Osteocyte (in vitro differentiated cells): ENCODE data around the gene ASIC4. TPM values are rescaled to one million over a fixed set of nuclear protein-coding genes. Genes with fewer than 3 reads are reported as not detected.

Experiments
- DNase-seq: peaks from one replicate; pipeline ENCODE4 v3.0.0; 2021; ENCODE audit warnings: mixed read lengths; ENCODE audit not compliant: unreplicated experiment; ENCODE audit errors: extremely low spot score
- H3K27ac Mint-ChIP-seq: one replicate; pipeline ENCODE4 v1.8.0; 2021; ENCODE audit warnings: mild to moderate bottlenecking, mixed read lengths; ENCODE audit not compliant: unreplicated experiment
- H3K27me3 Mint-ChIP-seq: one replicate; pipeline ENCODE4 v1.8.0; 2021; ENCODE audit warnings: mixed read lengths; ENCODE audit not compliant: unreplicated experiment
- H3K36me3 Mint-ChIP-seq: one replicate; pipeline ENCODE4 v1.8.0; 2021; ENCODE audit warnings: mixed read lengths; ENCODE audit not compliant: unreplicated experiment
- H3K4me1 Mint-ChIP-seq: one replicate; pipeline ENCODE4 v1.8.0; 2021; ENCODE audit warnings: mixed read lengths; ENCODE audit not compliant: unreplicated experiment
- H3K4me3 Mint-ChIP-seq: one replicate; pipeline ENCODE4 v1.8.0; 2021; ENCODE audit warnings: mild to moderate bottlenecking, moderate library complexity, mixed read lengths; ENCODE audit not compliant: unreplicated experiment
- H3K9me3 Mint-ChIP-seq: one replicate; pipeline ENCODE4 v1.8.0; 2021; ENCODE audit warnings: mixed read lengths; ENCODE audit not compliant: unreplicated experiment
- microRNA-seq: library from miRNA; unstranded; fragments of <30 nt; microRNA quantifications from one replicate; pipeline ENCODE4 v1.1.0, GENCODE V29; 2020; ENCODE audit not compliant: unreplicated experiment
- total RNA-seq: library from RNA; stranded (reverse); gene quantifications from 2 replicates; pipeline ENCODE4 v1.2.1, GENCODE V29; 2021
- TF ChIP-seq, protein P1 (sequence below): fragments of 200-600 bp; sonication (generic); IDR thresholded peaks from 2 replicates; pipeline ENCODE4 v1.5.0; 2021; ENCODE audit warnings: antibody characterized with exemption, mild to moderate bottlenecking, moderate library complexity

ASIC4 gene
- total RNA-seq, 1 donor from 2014 or later = 0.11 TPM

GRCh38 chr2:219578811-219579613 lies 64.7 kb downstream of the ASIC4 start:
- no peak overlapping the region for H3K27ac Mint-ChIP-seq

GRCh38 chr2:219581346-219581745 lies 67.1 kb downstream of the ASIC4 start:
- Mint-ChIP-seq H3K27me3 (peaks cover 8% of the 10 kb centered on the region), H3K9me3 (no peaks in the 10 kb centered on the region), H3K4me1 (peaks cover 12% of the 10 kb centered on the region), H3K27ac (no peak overlapping the region), H3K36me3 (no peaks in the 10 kb centered on the region), H3K4me3 (no peak overlapping the region)
- no peak for DNase-seq
- TF ChIP-seq, protein P1, sequence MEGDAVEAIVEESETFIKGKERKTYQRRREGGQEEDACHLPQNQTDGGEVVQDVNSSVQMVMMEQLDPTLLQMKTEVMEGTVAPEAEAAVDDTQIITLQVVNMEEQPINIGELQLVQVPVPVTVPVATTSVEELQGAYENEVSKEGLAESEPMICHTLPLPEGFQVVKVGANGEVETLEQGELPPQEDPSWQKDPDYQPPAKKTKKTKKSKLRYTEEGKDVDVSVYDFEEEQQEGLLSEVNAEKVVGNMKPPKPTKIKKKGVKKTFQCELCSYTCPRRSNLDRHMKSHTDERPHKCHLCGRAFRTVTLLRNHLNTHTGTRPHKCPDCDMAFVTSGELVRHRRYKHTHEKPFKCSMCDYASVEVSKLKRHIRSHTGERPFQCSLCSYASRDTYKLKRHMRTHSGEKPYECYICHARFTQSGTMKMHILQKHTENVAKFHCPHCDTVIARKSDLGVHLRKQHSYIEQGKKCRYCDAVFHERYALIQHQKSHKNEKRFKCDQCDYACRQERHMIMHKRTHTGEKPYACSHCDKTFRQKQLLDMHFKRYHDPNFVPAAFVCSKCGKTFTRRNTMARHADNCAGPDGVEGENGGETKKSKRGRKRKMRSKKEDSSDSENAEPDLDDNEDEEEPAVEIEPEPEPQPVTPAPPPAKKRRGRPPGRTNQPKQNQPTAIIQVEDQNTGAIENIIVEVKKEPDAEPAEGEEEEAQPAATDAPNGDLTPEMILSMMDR = no peak

More at GRCh38 chr2:219578811-219579613, 64.7 kb downstream of the ASIC4 start:
- Mint-ChIP-seq H3K9me3 (no peaks in the 10 kb centered on the region), H3K36me3 (no peaks in the 10 kb centered on the region), H3K4me1 (peaks cover 12% of the 10 kb centered on the region), H3K27me3 (peaks cover 6% of the 10 kb centered on the region), H3K4me3 (no peak overlapping the region)
- TF ChIP-seq, protein P1 = no peak
- DNase-seq = no peak

Small RNA genes lying within 50 kb of the gene (microRNA-seq; reads per million reads assigned to microRNA genes)
- not detected for gene MIR3132

Other genes starting within 250 kb of the ASIC4 start
- gene DNAJB2, start 235.1 kb upstream of the ASIC4 start, total RNA-seq = 38.6 and 43.3 TPM in 2 replicates
- 0.24 TPM in 1 of 2 replicates, not detected in the other for gene PTPRN, start 205.1 kb upstream of the ASIC4 start, total RNA-seq
- not detected in 2 replicates for gene RESP18, start 181.7 kb upstream of the ASIC4 start, total RNA-seq
- gene DNPEP, start 126.6 kb upstream of the ASIC4 start, total RNA-seq = 58.1 and 73.2 TPM in 2 replicates
- not detected in 2 replicates for gene DES, start 96.1 kb upstream of the ASIC4 start, total RNA-seq
- 27.0 and 30.3 TPM in 2 replicates for gene SPEG, start 79.6 kb upstream of the ASIC4 start, total RNA-seq
- gene GMPPA, start 15.6 kb upstream of the ASIC4 start, total RNA-seq = 41.4 and 42.5 TPM in 2 replicates
- 144 and 151 TPM in 2 replicates for gene CHPF, start 29.3 kb downstream of the ASIC4 start, total RNA-seq
- gene TMEM198, start 29.5 kb downstream of the ASIC4 start, total RNA-seq = 5.3 and 6.7 TPM in 2 replicates
- 168 and 174 TPM in 2 replicates for gene OBSL1, start 57.1 kb downstream of the ASIC4 start, total RNA-seq
- 1.2 and 1.4 TPM in 2 replicates for gene INHA, start 57.8 kb downstream of the ASIC4 start, total RNA-seq
- gene STK11IP, start 83.4 kb downstream of the ASIC4 start, total RNA-seq = 40.3 and 42.7 TPM in 2 replicates
- gene SLC4A3, start 113.1 kb downstream of the ASIC4 start, total RNA-seq = 9.2 and 11.6 TPM in 2 replicates